MM.1S (cell line): Measurements from ENCODE around the gene LGR5.

Experiments
- DNase-seq: peaks from one replicate; pipeline ENCODE4 v3.0.0-alpha.2; 2015
- H2AFZ ChIP-seq: fragments of 300-600 bp; sonication (generic); 2 replicates; pipeline ENCODE4 v1.6.0; 2016; ENCODE audit warnings: antibody characterized with exemption, low read length
- H3F3A ChIP-seq: fragments of 300-600 bp; sonication (generic); 2 replicates; pipeline ENCODE4 v1.6.1; 2016; ENCODE audit warnings: mild to moderate bottlenecking, antibody characterized with exemption, low read length, moderate library complexity, mixed read lengths; ENCODE audit not compliant: insufficient read depth
- H3K27ac ChIP-seq: fragments of 300-600 bp; sonication (generic); 2 replicates; pipeline ENCODE4 v1.5.1; 2016; ENCODE audit warnings: mild to moderate bottlenecking, low read length
- H3K27me3 ChIP-seq: fragments of 300-600 bp; sonication (generic); replicated peaks from 2 replicates; pipeline ENCODE4 v1.6.0; 2016; ENCODE audit warnings: low read length; ENCODE audit not compliant: insufficient read depth
- H3K36me3 ChIP-seq: fragments of 300-600 bp; sonication (generic); replicated peaks from 2 replicates; pipeline ENCODE4 v1.6.1; 2016; ENCODE audit warnings: mild to moderate bottlenecking, low read length, mixed read lengths; ENCODE audit not compliant: insufficient read depth
- H3K4me1 ChIP-seq: fragments of 300-600 bp; sonication (generic); 2 replicates; pipeline ENCODE4 v1.6.1; 2016; ENCODE audit warnings: low read length, mixed read lengths
- H3K4me2 ChIP-seq: fragments of 300-600 bp; sonication (generic); 2 replicates; pipeline ENCODE4 v1.6.0; 2016; ENCODE audit warnings: low read depth, low read length
- H3K4me3 ChIP-seq: fragments of 300-600 bp; sonication (generic); 2 replicates; pipeline ENCODE4 v1.5.1; 2016; ENCODE audit warnings: low read length, mixed read lengths
- H3K79me2 ChIP-seq: fragments of 300-600 bp; sonication (generic); 2 replicates; pipeline ENCODE4 v1.6.1; 2016; ENCODE audit warnings: mixed run types, low read length, mixed read lengths
- H3K9ac ChIP-seq: fragments of 300-600 bp; sonication (generic); 2 replicates; pipeline ENCODE4 v1.6.1; 2016; ENCODE audit warnings: low read length, mixed read lengths
- H3K9me2 ChIP-seq: fragments of 300-600 bp; sonication (generic); replicated peaks from 2 replicates; pipeline ENCODE4 v1.6.1; 2016; ENCODE audit warnings: mild to moderate bottlenecking, low read length, mixed read lengths; ENCODE audit not compliant: insufficient read depth
- H3K9me3 ChIP-seq: fragments of 300-600 bp; sonication (generic); replicated peaks from 2 replicates; pipeline ENCODE4 v1.6.1; 2016; ENCODE audit warnings: mild to moderate bottlenecking, low read length, mixed read lengths; ENCODE audit not compliant: insufficient read depth
- H4K20me1 ChIP-seq: fragments of 300-600 bp; sonication (generic); 2 replicates; pipeline ENCODE4 v1.6.1; 2016; ENCODE audit warnings: mild to moderate bottlenecking, low read length, moderate library complexity, mixed read lengths; ENCODE audit not compliant: insufficient read depth
- EZH2 ChIP-seq: fragments of 300-600 bp; sonication (generic); optimal IDR thresholded peaks from 2 replicates; pipeline ENCODE3; 2017; ENCODE audit warnings: low read depth, mild to moderate bottlenecking, antibody characterized with exemption, low read length, mixed read lengths
- EZH2phosphoT487 ChIP-seq: fragments of 300-600 bp; sonication (generic); IDR thresholded peaks from 2 replicates; pipeline ENCODE4 v1.6.1; 2018; ENCODE audit warnings: antibody characterized with exemption, low read length
- TF ChIP-seq, protein P1 (sequence below): fragments of 300-600 bp; sonication (generic); IDR thresholded peaks from 2 replicates; pipeline ENCODE4 v1.5.1; 2016; ENCODE audit warnings: antibody characterized with exemption, low read length, mixed read lengths

LGR5 gene

DNA sequence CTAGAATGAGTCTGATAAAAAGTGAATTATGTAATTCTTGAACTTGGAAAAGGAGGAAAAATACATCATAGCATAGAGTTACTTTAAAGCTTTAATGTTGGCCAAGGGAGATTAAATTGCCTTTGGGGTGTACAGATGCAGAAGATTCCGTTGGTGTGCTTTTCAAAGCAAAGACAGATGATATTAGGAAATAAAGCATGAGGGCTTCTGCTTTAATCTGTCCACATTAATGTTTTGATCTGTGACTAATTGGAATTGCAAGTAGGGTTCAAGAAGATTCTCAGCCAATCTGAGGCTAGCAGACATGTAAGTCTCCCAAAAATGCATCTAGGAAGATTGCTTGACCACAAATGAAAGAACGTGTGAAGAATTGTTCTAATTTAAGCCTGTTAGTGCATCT, 35.2 kb downstream of the LGR5 start:
- H3K27ac ChIP-seq, result no peak overlapping the region
- no peaks in the 10 kb centered on the region for H4K20me1 ChIP-seq
- H3K9me2 ChIP-seq, result no peaks in the 10 kb centered on the region
- no peak overlapping the region for H3K4me2 ChIP-seq
- H2AFZ ChIP-seq, result no peak overlapping the region
- H3F3A ChIP-seq, result no peaks in the 10 kb centered on the region
- H3K4me3 ChIP-seq, result no peak overlapping the region
- no peak for DNase-seq
- no peaks in the 10 kb centered on the region for H3K79me2 ChIP-seq
- H3K9ac ChIP-seq, result no peak overlapping the region
- no peaks in the 10 kb centered on the region for H3K36me3 ChIP-seq
- no peaks in the 10 kb centered on the region for H3K4me1 ChIP-seq
- H3K9me3 ChIP-seq, result no peaks in the 10 kb centered on the region
- no peaks in the 10 kb centered on the region for H3K27me3 ChIP-seq
- no peak for TF ChIP-seq EZH2
- TF ChIP-seq, protein P1, sequence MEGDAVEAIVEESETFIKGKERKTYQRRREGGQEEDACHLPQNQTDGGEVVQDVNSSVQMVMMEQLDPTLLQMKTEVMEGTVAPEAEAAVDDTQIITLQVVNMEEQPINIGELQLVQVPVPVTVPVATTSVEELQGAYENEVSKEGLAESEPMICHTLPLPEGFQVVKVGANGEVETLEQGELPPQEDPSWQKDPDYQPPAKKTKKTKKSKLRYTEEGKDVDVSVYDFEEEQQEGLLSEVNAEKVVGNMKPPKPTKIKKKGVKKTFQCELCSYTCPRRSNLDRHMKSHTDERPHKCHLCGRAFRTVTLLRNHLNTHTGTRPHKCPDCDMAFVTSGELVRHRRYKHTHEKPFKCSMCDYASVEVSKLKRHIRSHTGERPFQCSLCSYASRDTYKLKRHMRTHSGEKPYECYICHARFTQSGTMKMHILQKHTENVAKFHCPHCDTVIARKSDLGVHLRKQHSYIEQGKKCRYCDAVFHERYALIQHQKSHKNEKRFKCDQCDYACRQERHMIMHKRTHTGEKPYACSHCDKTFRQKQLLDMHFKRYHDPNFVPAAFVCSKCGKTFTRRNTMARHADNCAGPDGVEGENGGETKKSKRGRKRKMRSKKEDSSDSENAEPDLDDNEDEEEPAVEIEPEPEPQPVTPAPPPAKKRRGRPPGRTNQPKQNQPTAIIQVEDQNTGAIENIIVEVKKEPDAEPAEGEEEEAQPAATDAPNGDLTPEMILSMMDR, result no peak
- TF ChIP-seq EZH2phosphoT487, result no peak

DNA sequence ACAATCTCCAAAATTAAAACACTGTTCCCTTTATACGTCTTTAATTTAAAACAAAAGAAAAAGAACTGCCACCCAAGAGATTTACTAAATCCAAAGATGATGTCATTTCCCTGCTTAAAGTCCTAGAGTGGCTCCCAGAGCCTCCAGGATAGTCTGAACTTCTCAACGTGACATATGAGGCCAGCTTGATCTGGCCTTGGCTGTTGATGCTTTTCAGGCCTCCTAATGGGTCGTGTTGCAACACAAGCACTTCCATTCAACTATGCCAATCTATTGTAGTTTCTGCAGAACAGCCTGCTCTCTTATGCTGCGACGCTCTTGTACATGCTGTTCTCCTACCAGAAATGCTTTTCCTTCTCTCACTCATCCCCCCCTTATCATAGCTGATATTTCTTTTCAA, 35.7 kb downstream of the LGR5 start:
- no peaks in the 10 kb centered on the region for H3K9me3 ChIP-seq
- no peaks in the 10 kb centered on the region for H3K4me1 ChIP-seq
- H3K4me3 ChIP-seq, result no peak overlapping the region
- no peaks in the 10 kb centered on the region for H3K27me3 ChIP-seq
- no peak overlapping the region for H2AFZ ChIP-seq
- H3K9ac ChIP-seq, result no peak overlapping the region
- no peak for DNase-seq
- no peaks in the 10 kb centered on the region for H3K79me2 ChIP-seq
- H3K27ac ChIP-seq, result no peak overlapping the region
- H3K36me3 ChIP-seq, result no peaks in the 10 kb centered on the region
- no peak overlapping the region for H3K4me2 ChIP-seq
- no peak for TF ChIP-seq EZH2
- no peak for TF ChIP-seq EZH2phosphoT487
- TF ChIP-seq, protein P1, result no peak
- no peaks in the 10 kb centered on the region for H4K20me1 ChIP-seq
- no peaks in the 10 kb centered on the region for H3K9me2 ChIP-seq
- H3F3A ChIP-seq, result no peaks in the 10 kb centered on the region

GRCh38 chr12:71476513-71476912, 36.9 kb downstream of the LGR5 start:
- Histone ChIP-seq H3K79me2 (no peaks in the 10 kb centered on the region), H3K4me3 (no peak overlapping the region), H3K4me2 (no peak overlapping the region), H2AFZ (no peak overlapping the region), H3F3A (no peaks in the 10 kb centered on the region), H3K9ac (no peak overlapping the region), H3K9me2 (no peaks in the 10 kb centered on the region), H3K27me3 (no peaks in the 10 kb centered on the region), H3K4me1 (no peaks in the 10 kb centered on the region), H3K27ac (no peak overlapping the region), H3K9me3 (no peaks in the 10 kb centered on the region), H4K20me1 (no peaks in the 10 kb centered on the region), H3K36me3 (no peaks in the 10 kb centered on the region)
- TF ChIP-seq EZH2phosphoT487, result no peak
- TF ChIP-seq EZH2, result no peak
- TF ChIP-seq, protein P1, result no peak
- DNase-seq, result no peak

DNA sequence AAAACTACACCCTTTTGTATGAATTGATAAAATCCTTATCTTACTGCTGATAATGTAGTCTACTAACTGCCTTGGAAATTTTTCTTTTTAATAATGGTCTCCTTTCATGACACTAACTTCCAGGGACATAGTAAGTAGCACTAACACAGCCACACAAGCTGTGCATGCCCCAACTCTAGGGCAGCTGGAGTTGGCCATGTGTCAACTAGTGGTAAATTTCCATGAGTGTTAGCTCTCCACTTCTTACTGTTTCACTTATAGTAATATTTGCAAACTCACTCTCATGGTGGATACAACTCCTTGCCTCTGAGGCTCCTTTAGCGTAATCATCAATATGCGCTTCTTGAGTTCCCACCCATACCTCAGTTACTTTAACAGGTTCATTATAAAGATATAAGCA, 38.0 kb downstream of the LGR5 start:
- H3K79me2 ChIP-seq, result no peaks in the 10 kb centered on the region
- H3K4me1 ChIP-seq, result no peaks in the 10 kb centered on the region
- no peak for DNase-seq
- no peaks in the 10 kb centered on the region for H3F3A ChIP-seq
- no peaks in the 10 kb centered on the region for H3K9me2 ChIP-seq
- TF ChIP-seq EZH2 (no peak), EZH2phosphoT487 (no peak)
- TF ChIP-seq, protein P1, result no peak
- H3K27ac ChIP-seq, result no peak overlapping the region
- H3K9ac ChIP-seq, result no peak overlapping the region
- no peak overlapping the region for H3K4me3 ChIP-seq
- no peaks in the 10 kb centered on the region for H3K9me3 ChIP-seq
- no peaks in the 10 kb centered on the region for H3K36me3 ChIP-seq
- no peaks in the 10 kb centered on the region for H3K27me3 ChIP-seq
- H3K4me2 ChIP-seq, result no peak overlapping the region
- no peak overlapping the region for H2AFZ ChIP-seq
- no peaks in the 10 kb centered on the region for H4K20me1 ChIP-seq
